HFF-Myc (cell line): ENCODE data around the gene NPB.

Experiments used
- DNase-seq: peaks from one replicate; pipeline ENCODE4 v3.0.0-alpha.2; 2011; ENCODE audit warnings: low read depth; ENCODE audit errors: extremely low read depth
- H3K4me3 ChIP-seq: replicated peaks from 2 replicates; pipeline ENCODE4 v1.5.1; 2011; ENCODE audit warnings: low read depth, mild to moderate bottlenecking, control low read depth, low read length
- TF ChIP-seq, protein P1 (sequence below): IDR thresholded peaks from 2 replicates; pipeline ENCODE4 v1.5.1; 2012; ENCODE audit warnings: mild to moderate bottlenecking, low read depth, low read length, control low read depth; ENCODE audit errors: missing control alignments

The NPB gene

DNA sequence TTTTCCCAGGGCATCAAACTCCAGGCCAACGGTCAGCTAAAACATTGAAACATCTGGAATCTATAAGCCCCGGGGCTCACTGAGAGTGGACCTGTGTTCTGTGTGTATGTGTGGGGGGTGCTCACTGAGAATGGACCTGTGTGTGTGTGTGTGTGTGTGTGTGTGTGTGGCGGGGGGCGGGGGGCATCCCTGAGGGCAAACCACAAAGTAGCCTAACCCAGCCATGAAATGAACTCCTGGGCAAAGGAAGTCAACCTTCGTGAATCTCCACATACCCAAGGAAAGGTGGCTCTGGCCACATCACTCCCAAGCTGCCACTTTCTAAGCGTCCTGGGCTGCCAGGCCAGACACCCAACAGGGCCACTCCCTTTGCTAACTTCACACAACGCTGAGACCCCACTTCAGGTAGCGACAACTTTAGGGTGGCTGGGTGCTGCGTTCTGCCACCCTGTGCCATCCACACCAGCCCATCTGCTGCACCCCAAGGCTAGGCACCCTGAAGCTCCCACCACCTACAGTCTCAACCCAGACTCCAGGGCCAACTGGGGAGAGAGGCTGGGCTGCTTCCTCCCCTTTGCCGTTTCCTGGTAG, 23.9 kb downstream of the NPB start:
- H3K4me3 ChIP-seq: peak overlapping the region; percentile 54
- TF ChIP-seq, protein P1, sequence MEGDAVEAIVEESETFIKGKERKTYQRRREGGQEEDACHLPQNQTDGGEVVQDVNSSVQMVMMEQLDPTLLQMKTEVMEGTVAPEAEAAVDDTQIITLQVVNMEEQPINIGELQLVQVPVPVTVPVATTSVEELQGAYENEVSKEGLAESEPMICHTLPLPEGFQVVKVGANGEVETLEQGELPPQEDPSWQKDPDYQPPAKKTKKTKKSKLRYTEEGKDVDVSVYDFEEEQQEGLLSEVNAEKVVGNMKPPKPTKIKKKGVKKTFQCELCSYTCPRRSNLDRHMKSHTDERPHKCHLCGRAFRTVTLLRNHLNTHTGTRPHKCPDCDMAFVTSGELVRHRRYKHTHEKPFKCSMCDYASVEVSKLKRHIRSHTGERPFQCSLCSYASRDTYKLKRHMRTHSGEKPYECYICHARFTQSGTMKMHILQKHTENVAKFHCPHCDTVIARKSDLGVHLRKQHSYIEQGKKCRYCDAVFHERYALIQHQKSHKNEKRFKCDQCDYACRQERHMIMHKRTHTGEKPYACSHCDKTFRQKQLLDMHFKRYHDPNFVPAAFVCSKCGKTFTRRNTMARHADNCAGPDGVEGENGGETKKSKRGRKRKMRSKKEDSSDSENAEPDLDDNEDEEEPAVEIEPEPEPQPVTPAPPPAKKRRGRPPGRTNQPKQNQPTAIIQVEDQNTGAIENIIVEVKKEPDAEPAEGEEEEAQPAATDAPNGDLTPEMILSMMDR: no peak
- DNase-seq: no peak

DNA sequence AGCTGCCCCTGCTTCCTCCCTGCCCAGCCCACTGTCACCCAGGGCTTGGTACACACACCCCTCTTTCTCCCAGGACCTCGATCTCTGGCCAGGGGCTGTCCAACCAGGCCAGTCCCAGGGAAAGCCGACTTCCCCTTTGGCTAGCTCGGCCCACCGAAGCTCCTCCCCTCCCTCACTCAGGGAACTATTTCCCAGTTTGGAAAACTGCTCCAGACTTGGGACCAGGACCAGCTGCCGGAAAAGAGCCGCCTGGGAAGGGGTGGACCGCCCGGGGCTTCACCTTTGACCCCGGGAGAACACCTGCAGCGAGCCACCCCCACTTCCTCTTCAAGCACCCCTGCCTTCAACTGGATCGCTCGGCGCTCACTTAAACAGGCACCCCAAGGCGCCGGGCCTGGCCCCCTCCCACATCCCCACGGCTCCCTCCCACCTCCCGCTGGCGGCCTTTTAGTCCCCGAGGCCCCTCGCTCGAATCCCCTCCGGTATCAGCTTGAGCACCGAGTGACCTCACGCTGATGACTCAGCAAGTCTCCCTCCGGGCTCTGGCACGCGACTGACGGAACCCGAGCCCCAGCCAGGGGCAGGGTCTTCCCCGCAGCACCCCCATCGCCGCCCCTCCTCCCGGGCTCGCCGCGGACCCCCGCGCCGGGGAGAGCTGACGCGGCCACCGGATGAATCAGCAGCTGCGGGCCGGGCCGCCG, 24.6 kb downstream of the NPB start:
- no peak for DNase-seq
- TF ChIP-seq, protein P1: no peak
- H3K4me3 ChIP-seq: peak overlapping the region; percentile 54

DNA sequence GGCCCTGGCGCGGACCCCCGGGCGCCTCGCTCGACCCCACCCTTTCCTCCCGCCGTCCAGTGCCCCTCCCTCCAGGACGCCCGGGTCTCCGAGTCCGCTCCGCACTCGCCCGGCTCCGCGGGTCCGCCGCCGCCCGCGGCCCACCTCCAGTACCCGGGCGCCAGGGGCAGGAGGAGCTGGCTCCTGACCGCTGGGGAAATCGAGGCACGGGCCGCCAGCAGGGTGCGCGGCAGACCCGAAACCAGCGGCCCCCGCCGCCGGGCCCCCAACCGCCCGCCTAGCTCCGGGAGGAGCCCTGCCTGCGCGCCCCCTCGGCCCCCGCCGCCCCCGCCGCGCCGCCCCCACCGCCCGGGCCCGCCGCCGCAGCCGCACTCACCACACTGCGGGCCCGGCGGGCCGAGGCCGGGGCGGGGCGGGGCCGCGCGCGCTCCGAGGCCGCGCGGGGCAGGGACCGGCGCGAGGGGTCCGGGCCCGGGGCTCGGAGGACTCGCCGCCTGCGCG, 25.2 kb downstream of the NPB start:
- TF ChIP-seq, protein P1: no peak

DNA sequence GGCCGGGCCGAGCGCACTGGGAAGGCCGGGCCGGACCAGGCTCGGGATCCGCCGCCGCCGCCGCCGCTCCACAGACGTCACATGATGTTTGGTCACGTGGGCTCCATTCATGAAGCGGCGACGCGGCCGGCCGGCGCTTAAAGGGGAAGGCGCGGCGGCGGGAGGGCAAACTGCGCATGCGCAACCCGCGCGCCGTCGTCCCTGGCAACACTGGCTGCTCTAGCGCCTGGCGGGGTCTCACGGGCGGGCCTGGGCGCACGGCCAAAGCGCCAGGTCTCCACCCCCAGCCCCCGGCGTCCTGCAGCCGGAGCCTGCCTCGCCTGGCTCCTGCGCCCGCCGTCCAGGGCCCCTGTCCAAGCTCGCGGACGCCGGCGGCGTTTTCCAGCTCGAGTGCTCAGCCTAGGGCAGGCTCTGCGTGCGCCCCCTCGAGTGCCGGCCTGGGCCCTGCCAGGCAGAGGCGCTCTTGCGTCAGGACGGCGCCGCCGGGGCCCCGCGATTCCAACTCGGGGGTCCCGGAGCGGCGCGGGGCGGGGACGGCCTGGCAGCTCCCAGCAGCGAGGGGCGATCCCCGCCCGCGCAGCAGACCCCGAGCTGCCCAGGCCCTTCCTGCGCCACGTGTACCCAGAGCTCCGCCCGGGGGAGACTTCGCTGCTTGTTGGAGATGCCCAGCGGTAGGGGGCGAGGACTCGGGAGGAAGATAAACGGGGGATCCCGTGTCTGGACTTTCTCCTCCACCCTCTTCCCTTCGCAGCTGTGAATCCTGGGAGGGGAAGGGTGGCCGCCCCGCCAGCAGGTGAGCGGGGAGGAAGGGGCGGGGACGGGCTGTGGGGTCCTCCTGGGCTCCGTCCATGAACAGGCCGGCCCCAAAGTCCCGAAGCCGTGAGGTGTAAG, 25.9 kb downstream of the NPB start, which contains the start of gene MAFG:
Gene MAFG (minus strand): TSS at position 83 of the 891 bp plus-strand sequence. CDS start 4,550 bp downstream, outside the sequence.
- H3K4me3 ChIP-seq: peak within 1 kb of the TSS; percentile 62
- TF ChIP-seq, protein P1: peak; percentile 20
- peak; percentile 60 for DNase-seq

More for the DNA sequence above, 25.2 kb downstream of the NPB start:
- DNase-seq: no peak
- H3K4me3 ChIP-seq: peak overlapping the region; percentile 62

DNA sequence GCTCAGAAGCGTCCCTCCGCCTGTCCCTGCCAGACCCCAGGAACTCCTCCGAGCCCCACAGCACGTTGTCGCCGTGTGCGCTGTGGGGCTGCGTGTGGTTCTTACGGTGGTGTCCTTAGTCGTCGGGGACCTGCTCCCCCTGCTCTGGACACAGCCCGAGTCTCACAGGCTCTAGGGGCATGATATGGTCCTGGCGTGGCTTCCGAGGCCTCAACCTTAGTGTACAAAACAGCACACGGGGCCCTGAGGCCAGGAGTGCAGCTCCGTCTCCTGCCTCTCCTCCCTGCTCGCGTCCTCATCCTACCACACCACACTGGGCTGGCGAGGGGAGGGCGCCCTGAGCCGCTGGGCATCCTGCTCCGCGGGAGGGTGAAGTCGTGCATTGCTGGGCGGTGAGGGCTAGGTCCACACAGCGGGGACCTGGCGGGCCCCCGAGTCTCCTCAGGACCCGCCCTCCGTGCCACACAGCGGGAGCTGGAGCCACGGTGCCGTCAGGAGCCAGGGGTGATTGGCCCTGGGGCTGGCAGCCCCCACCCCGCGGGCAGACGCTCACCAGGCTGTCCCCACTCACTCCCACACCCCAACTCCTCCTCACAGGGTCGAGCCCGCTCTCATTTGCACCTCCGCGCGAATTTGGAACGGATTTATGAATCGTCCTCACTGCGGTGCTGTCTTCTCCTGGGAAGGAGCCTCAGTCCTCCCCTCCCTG, 26.7 kb downstream of the NPB start:
- no peak for DNase-seq
- peak overlapping the region; percentile 62 for H3K4me3 ChIP-seq
- TF ChIP-seq, protein P1: no peak
